HG03460 (cell line): ENCODE results near the gene ARID5B.
"Not testable (repeated sequence)": the region's sequence is repeated elsewhere in the genome, so short reads cannot be mapped to it uniquely, and the experiment has no call there.

Experiments
- ATAC-seq: cut with Tn5 transposase; IDR thresholded peaks from one replicate; pipeline ENCODE4 v1.9.1; 2021; ENCODE audit not compliant: unreplicated experiment

Gene ARID5B

GRCh38 chr10:61960396-61961120, 59.1 kb downstream of the ARID5B start:
- no peak for ATAC-seq

- ATAC-seq = peak; percentile 67
Measured at GRCh38 chr10:61961278-61961677, 59.8 kb downstream of the ARID5B start.

- ATAC-seq = no peak
Measured at GRCh38 chr10:61962971-61963370, 61.5 kb downstream of the ARID5B start.

DNA sequence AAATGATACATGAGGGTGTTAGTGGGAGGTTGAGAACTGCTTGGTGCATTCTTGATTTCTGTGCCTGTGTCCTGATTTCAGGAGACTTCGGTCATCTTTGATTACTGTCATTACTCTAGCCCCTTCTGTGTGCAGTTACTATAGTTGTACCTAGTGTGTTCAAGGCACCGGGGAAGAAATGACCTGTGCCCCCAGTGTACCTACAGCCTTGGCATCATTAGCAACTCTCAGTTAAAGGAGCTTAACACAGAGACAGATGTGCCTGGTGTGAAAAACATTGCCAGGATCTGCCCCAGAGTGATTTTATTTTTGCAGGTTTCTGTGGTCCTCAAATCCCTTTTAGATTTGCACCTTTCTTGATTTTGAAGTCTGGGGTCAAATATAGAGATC, 62.2 kb downstream of the ARID5B start:
- ATAC-seq = no peak

DNA sequence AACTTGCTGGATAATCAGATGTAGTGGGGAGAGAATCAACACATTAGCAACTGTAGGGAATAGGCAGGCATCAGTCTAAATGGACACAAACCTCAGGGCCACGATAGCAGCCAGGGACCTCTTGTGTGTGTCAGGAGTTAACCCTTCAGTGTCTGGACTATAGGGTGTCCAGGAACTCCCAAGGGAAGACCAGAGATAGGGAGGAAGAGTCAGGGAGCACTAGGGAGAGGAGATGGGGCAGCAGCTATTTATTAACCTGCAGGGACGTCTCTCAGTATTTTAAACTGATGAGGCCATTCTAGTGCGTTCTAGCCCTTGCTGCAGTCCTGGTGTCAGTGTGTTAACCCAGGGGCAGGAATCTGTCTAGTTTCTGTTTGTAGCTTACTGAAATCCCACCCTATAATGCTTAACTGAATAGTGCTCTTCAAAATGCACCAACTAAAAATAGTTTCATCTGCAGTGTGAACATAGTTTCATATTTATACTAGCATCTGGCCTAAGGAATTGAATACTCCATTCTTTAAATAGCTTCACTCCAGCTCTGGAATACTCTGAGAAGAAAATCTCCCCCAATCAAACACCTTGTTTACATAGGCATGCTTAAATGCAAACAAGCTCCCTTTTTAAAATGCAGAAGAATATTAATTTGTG, 62.7 kb downstream of the ARID5B start:
- no peak for ATAC-seq

GRCh38 chr10:61964949-61965702, 63.6 kb downstream of the ARID5B start:
- no peak for ATAC-seq

DNA sequence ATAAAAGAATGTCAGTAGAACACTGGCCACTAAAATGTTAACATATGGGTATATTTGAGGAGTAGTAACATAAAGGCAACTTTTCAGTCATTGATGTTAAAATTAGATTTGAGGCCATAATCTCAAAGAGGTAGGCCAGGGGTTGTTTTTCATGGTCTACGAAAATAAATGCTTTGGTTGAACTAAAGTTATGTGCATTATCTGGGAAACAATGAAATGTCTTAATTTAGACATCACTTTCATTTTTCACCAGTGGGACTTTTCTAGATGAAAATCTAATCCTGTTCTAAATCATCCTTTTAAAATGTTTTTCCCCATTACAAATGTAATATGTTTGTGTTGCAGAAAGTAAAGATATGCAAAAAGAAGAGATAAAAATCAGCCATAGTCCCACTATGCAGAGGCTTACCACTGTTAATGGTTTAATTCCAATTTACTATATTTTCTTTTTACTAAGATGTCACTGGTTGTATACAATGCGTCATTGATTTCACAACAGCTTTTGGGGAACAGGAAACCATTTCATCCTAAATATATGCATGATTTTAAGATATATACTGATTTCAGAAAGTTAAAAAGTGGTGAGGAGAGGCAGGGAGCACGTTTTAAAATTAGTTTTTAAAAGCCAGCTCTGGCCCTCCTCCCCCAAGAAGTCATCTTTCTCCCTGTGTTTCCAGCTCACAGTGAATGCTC, 64.3 kb downstream of the ARID5B start:
- no peak for ATAC-seq

DNA sequence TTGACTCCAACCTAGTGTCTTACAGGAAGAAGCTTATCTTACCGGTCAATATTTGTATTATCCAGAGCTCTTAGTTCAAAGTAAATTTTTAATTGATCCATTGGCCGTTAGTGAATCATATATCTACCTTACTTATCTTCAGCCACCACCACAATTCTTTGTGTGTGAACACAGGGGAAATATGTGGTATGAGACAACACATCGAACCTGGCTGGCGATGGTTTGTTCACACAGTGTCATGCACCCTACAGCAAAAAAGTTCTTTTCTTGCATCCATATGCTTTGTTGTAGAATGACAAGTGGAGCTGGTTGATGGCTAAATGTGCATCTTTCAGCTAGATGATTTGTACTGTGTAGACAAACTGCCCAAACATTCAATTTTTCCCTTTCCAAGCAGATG, 65.8 kb downstream of the ARID5B start:
- ATAC-seq = no peak

- no peak for ATAC-seq
Measured at GRCh38 chr10:61970182-61971002, 68.9 kb downstream of the ARID5B start.

DNA sequence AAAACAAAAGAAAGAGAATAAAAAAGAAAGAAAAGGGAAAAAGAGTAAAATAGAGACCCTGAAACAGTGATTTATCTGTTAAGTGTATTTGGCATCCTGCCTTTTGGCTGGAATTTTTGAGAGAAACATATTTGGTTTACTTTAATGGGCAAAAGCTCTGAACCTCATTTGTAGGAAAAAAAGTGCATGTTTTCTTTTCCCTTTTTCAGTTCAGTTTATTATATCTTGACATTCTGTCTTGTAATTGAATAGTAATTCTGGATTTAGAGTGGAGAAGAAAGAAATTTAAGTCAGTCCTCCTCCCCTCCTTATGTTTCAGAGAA, 69.5 kb downstream of the ARID5B start:
- ATAC-seq = no peak

- no peak for ATAC-seq
Measured at GRCh38 chr10:61973169-61973568, 71.7 kb downstream of the ARID5B start.

GRCh38 chr10:61973906-61974305, 72.4 kb downstream of the ARID5B start:
- ATAC-seq = no peak

DNA sequence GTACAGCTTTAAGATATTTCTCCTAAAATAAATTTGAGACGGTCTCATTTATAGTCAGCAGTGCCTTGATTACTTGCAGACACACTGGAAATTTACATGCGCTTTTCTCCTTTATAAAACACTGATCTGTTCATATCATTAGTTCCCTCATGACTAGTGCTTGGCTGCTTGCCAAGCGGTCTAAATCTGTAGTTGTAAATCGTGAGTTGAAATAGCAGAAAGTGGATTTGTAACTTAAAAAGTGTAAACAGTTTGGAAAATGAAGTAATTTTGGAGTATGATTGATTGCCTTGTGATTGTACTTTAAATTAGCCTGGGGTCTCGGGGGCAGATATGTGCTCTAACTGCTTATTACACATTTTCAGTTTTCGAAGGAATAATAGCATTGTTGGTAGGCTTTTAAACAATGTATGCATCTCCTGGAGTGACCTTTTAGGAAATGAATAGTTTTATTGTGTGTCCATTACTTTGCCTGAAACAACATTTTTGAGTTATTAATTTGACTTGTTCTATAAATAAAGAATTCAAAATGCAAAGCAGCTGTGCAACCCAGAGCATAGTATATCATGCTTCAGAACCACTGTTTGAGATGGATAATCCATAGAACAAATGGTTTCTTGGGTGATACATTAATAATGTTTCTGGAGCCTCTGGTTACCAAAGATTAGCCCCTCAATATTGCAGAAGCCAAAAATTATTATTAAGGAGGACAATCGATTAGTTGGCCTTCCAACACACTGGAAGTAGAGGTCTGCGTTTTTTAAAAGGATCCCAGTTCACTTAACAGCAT, 73.3 kb downstream of the ARID5B start:
- peak; percentile 12 for ATAC-seq

DNA sequence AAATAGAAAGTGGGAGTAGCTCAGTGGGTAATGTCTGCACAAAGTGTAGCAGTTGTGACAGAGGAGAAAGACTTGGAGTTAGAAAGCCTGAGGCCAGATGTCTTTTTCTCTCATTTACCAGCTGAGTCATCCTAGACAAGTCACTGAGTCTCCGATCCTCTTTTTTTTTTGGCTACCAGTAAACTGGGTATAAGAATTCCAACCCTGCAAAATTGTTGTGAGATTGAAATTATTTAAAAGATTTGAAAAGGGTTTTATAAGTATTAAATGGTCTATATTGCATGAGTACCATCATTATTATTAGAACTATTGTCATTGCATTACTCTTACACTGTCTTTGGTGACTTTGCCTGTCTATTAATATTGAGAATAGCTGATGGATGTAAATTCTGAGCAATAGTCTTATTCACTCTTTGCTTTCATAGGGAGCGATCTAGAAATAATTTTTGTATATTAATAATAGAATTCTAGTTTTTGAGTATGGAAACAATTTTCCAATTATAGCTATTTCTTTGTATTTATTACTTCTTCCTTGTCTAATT, 74.0 kb downstream of the ARID5B start:
- ATAC-seq = peak; percentile 84

DNA sequence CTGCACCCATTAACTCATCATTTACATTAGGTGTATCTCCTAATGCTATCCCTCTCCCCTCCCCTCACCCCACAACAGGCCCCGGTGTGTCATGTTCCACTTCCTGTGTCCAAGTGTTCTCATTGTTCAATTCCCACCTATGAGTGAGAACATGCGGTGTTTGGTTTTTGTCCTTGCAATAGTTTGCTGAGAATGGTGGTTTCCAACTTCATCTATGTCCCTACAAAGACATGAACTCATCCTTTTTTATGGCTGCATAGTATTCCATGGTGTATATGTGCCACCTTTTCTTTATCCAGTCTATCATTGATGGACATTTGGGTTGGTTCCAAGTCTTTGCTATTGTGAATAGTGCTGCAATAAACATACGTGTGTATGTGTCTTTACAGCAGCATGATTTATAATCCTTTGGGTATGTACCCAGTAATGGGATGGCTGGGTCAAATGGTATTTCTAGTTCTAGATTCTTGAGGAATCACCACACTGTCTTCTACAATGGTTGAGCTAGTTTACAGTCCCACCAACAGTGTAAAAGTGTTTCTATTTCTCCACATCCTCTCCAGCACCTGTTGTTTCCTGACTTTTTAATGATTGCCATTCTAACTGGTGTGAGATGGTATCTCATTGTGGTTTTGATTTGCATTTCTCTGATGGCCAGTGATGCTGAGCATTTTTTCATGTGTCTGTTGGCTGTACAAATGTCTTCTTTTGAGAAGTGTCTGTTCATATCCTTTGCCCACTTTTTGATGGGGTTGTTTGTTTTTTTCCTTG, 75.6 kb downstream of the ARID5B start:
- ATAC-seq = not testable (repeated sequence)

DNA sequence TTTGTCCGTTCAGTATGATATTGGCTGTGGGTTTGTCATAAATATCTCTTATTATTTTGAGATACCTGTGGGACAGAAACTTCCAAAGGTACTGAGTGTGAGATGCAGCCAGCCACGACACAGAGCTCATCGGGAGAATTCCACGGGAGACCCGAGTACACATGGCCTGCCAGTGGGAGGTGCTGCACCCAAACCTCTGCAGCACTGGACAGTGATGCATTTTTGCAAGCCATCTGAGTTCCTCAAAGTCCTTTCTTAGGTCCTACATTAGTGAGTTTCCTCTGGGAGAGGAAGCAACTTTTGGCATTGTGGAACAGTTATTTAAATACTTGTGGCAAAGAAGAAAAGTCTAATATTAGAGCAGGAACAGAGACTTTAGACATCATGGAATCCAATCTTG, 77.5 kb downstream of the ARID5B start:
- no peak for ATAC-seq

GRCh38 chr10:61981460-61981859, 80.0 kb downstream of the ARID5B start:
- ATAC-seq = no peak

DNA sequence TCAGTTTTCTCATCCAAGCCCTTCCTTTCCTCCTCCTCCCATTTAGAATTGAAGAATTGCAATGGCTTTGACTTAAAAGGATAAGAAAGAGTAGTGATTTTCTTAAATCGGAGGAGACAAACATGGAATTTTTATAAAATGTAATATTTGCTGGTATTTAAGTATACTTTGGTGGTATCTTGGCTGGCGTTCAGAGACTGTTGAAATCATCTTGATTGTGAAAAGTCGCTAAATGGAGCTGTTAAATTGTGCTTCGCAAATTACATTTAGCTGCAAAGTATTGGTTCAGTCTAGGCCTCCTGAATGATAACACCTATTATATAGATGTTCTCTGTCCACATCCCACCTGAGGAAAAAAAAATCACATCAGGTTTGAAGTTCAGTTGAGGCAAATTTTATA, 81.8 kb downstream of the ARID5B start:
- ATAC-seq = no peak
